DOHH2 (cell line): ENCODE measurements around the gene SHE.
A peak's percentile ranks its signal among the peaks of the same experiment; 100 is the strongest.

Source experiments
- H3F3A ChIP-seq: fragments of 200-600 bp; sonication (generic), shearing (Covaris generic); 2 replicates; pipeline ENCODE4 v1.6.0; 2016; ENCODE audit warnings: antibody characterized with exemption, mild to moderate bottlenecking; ENCODE audit not compliant: control insufficient read depth, insufficient read depth
- H3K27ac ChIP-seq: fragments of 200-600 bp; sonication (generic); 2 replicates; pipeline ENCODE4 v1.5.1; 2014; ENCODE audit warnings: low read depth, mild to moderate bottlenecking, low read length, moderate library complexity
- H3K27me3 ChIP-seq: fragments of 200-600 bp; sonication (generic); 2 replicates; pipeline ENCODE4 v1.6.1; 2014; ENCODE audit warnings: mild to moderate bottlenecking, low read length, mixed read lengths; ENCODE audit not compliant: control insufficient read depth
- H3K36me3 ChIP-seq: fragments of 200-600 bp; sonication (generic); 2 replicates; pipeline ENCODE4 v1.6.1; 2014; ENCODE audit warnings: mild to moderate bottlenecking, low read length, moderate library complexity, mixed read lengths; ENCODE audit not compliant: control insufficient read depth
- H3K4me1 ChIP-seq: fragments of 200-600 bp; sonication (generic); 2 replicates; pipeline ENCODE4 v1.6.1; 2014; ENCODE audit warnings: mild to moderate bottlenecking, low read length, mixed read lengths; ENCODE audit not compliant: control insufficient read depth
- H3K4me2 ChIP-seq: fragments of 200-600 bp; sonication (generic); 2 replicates; pipeline ENCODE4 v1.6.0; 2014; ENCODE audit warnings: mild to moderate bottlenecking, low read length, moderate library complexity
- H3K4me3 ChIP-seq: fragments of 200-600 bp; sonication (generic); 2 replicates; pipeline ENCODE4 v1.5.1; 2014; ENCODE audit warnings: mild to moderate bottlenecking, low read length, mixed read lengths
- H3K79me2 ChIP-seq: fragments of 200-600 bp; sonication (generic); 2 replicates; pipeline ENCODE4 v1.6.1; 2014; ENCODE audit warnings: mild to moderate bottlenecking, low read length, mixed read lengths; ENCODE audit not compliant: control insufficient read depth
- H3K9me2 ChIP-seq: fragments of 200-600 bp; sonication (generic); replicated peaks from 2 replicates; pipeline ENCODE4 v1.6.1; 2014; ENCODE audit warnings: mild to moderate bottlenecking, low read length, mixed read lengths; ENCODE audit not compliant: control insufficient read depth
- H3K9me3 ChIP-seq: fragments of 200-600 bp; sonication (generic); 2 replicates; pipeline ENCODE4 v1.6.1; 2014; ENCODE audit warnings: antibody characterized with exemption, low read length, mixed read lengths; ENCODE audit not compliant: control insufficient read depth, insufficient read depth
- H4K20me1 ChIP-seq: fragments of 200-600 bp; sonication (generic); 2 replicates; pipeline ENCODE4 v1.6.0; 2014; ENCODE audit warnings: low read depth, mild to moderate bottlenecking, antibody characterized with exemption, low read length, moderate library complexity; ENCODE audit not compliant: control insufficient read depth, insufficient read depth
- CTCF ChIP-seq: fragments of 200-600 bp; sonication (generic); IDR thresholded peaks from one replicate; pipeline ENCODE4 v1.5.1; 2014; ENCODE audit warnings: antibody characterized with exemption, mild to moderate bottlenecking, low read depth, low read length; ENCODE audit not compliant: poor library complexity, severe bottlenecking
- EZH2phosphoT487 ChIP-seq: fragments of 200-600 bp; sonication (generic); IDR thresholded peaks from 2 replicates; pipeline ENCODE4 v1.6.1; 2017; ENCODE audit warnings: borderline replicate concordance, mild to moderate bottlenecking, antibody characterized with exemption, low read length, moderate library complexity, mixed read lengths

The SHE gene

GRCh38 chr1:154485106-154485505, 17.1 kb downstream of the SHE start:
- Histone ChIP-seq H3K27me3 (no peaks in the 10 kb centered on the region), H3K9me3 (no peaks in the 10 kb centered on the region), H3K9me2 (no peaks in the 10 kb centered on the region), H3K27ac (no peak overlapping the region), H3K79me2 (no peaks in the 10 kb centered on the region), H4K20me1 (no peaks in the 10 kb centered on the region), H3K4me2 (no peak overlapping the region), H3K4me1 (peaks cover under 1% of the 10 kb centered on the region), H3F3A (peaks cover 8% of the 10 kb centered on the region; the same call in 1 of the 2 replicates), H3K36me3 (no peaks in the 10 kb centered on the region), H3K4me3 (no peak overlapping the region)
- no peak for TF ChIP-seq EZH2phosphoT487
- no peak for TF ChIP-seq CTCF

- H3F3A ChIP-seq = peaks cover 8% of the 10 kb centered on the region; the same call in 1 of the 2 replicates
- no peaks in the 10 kb centered on the region for H3K27me3 ChIP-seq
- H3K9me2 ChIP-seq = no peaks in the 10 kb centered on the region
- H3K9me3 ChIP-seq = no peaks in the 10 kb centered on the region
- H3K4me2 ChIP-seq = no peak overlapping the region
- no peak overlapping the region for H3K4me3 ChIP-seq
- H4K20me1 ChIP-seq = no peaks in the 10 kb centered on the region
- H3K4me1 ChIP-seq = peaks cover 2% of the 10 kb centered on the region; the same call in 1 of the 2 replicates
- H3K36me3 ChIP-seq = no peaks in the 10 kb centered on the region
- no peak overlapping the region for H3K27ac ChIP-seq
- H3K79me2 ChIP-seq = no peaks in the 10 kb centered on the region
- no peak for TF ChIP-seq CTCF
- TF ChIP-seq EZH2phosphoT487 = no peak
Observed at GRCh38 chr1:154483941-154484803, 18.0 kb downstream of the SHE start.

GRCh38 chr1:154481053-154481452, 21.2 kb downstream of the SHE start:
- no peaks in the 10 kb centered on the region for H3K9me3 ChIP-seq
- TF ChIP-seq CTCF (peak; percentile 19), EZH2phosphoT487 (no peak)
- no peaks in the 10 kb centered on the region for H4K20me1 ChIP-seq
- no peak overlapping the region for H3K27ac ChIP-seq
- H3K79me2 ChIP-seq = no peaks in the 10 kb centered on the region
- no peaks in the 10 kb centered on the region for H3K27me3 ChIP-seq
- no peaks in the 10 kb centered on the region for H3K36me3 ChIP-seq
- no peak overlapping the region for H3K4me2 ChIP-seq
- no peaks in the 10 kb centered on the region for H3K9me2 ChIP-seq
- H3F3A ChIP-seq = peaks cover 8% of the 10 kb centered on the region; the same call in 1 of the 2 replicates
- no peak overlapping the region for H3K4me3 ChIP-seq
- peaks cover 15% of the 10 kb centered on the region for H3K4me1 ChIP-seq
